GM13977 (cell line): ENCODE measurements around the gene FAT1.
"Not testable (repeated sequence)": the region's sequence is repeated elsewhere in the genome, so short reads cannot be mapped to it uniquely, and the experiment has no call there.

Source experiments
- DNase-seq: peaks from one replicate; pipeline ENCODE4 v3.0.0; 2012; ENCODE audit warnings: low spot score
- in situ Hi-C: fragments of 300-500 bp; cut with MboI; formaldehyde crosslinking; loops from one replicate; pipeline ENCODE4 v1.12.0; 2022; ENCODE audit warnings: low sequenced_read_pairs, low pct_unique_long_range_greater_than_20kb, mixed read lengths, inconsistent platforms; ENCODE audit not compliant: unreplicated experiment
- TF ChIP-seq, protein P1 (sequence below): IDR thresholded peaks from 2 replicates; pipeline ENCODE4 v1.5.1; 2012; ENCODE audit warnings: mild to moderate bottlenecking, control low read depth; ENCODE audit not compliant: insufficient read depth; ENCODE audit errors: extremely low read depth, missing control alignments

The FAT1 gene

DNA sequence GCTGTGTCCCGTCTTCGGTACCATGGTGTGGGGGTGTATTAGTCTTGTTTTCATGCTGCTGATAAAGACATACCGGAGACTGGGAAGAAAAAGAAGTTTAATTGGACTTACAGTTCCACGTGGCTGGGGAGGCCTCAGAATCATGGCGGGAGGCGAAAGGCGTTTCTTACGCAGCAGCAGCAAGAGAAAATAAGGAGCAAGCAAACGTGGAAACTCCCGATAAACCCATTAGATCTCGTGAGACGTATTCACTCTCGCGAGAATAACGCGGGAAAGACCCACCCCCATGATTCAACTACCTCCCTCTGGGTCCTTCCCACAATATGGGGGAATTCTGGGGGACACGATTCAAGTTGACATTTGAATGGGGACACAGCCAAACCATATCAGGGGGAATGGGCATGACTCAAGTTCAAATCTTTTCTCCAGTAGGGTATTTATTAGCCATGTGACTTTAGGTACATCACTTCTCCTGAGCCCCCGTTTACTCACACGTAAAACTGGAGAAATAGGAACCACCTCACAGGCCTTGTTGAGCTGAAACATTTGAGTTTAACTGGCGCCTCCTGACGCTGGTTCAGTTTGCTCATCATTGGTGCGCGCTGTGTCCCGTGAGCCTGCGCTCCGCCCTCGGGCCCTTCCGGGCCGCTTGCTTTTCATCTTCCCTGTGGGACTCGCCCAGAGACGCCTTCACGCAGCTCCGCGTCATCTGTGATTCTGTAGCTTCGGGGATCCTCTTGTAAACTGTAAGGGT is 35.5 kb upstream of the FAT1 start:
- TF ChIP-seq, protein P1, sequence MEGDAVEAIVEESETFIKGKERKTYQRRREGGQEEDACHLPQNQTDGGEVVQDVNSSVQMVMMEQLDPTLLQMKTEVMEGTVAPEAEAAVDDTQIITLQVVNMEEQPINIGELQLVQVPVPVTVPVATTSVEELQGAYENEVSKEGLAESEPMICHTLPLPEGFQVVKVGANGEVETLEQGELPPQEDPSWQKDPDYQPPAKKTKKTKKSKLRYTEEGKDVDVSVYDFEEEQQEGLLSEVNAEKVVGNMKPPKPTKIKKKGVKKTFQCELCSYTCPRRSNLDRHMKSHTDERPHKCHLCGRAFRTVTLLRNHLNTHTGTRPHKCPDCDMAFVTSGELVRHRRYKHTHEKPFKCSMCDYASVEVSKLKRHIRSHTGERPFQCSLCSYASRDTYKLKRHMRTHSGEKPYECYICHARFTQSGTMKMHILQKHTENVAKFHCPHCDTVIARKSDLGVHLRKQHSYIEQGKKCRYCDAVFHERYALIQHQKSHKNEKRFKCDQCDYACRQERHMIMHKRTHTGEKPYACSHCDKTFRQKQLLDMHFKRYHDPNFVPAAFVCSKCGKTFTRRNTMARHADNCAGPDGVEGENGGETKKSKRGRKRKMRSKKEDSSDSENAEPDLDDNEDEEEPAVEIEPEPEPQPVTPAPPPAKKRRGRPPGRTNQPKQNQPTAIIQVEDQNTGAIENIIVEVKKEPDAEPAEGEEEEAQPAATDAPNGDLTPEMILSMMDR, result no peak
- no peak for DNase-seq
- in situ Hi-C loops, result no loop called here

DNA sequence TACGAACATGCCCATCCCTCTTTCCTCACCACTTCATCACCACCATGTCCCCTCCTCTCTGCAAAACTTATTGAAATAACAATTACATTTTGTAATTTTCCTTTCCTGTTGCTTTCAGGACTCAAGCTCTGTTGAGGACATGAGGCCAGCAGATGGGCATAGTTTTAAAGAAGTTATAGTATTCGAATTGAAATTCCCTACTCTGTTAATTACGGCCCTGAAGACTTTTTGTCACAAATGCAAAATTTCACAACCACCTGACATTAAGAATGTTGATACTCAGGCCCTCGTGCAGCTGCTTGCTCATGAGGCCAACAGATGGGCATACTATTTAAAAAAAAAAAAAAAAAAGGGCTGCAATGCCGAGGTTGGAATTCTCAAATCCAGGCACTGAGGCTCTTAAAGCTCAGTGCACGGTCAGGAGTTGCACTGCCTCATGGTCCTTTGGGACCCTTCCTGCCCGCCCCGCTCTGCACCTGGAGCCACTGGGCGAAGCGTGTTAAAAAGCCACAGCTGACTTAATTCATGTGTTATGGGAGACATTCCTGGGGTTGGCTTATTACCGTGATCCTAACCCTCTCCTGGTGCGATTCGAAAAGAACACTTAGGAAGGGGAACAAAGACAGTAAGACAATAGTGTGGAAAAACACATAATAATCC is 34.2 kb upstream of the FAT1 start:
- DNase-seq, result no peak
- TF ChIP-seq, protein P1, result no peak
- in situ Hi-C loops, result no loop called here

DNA sequence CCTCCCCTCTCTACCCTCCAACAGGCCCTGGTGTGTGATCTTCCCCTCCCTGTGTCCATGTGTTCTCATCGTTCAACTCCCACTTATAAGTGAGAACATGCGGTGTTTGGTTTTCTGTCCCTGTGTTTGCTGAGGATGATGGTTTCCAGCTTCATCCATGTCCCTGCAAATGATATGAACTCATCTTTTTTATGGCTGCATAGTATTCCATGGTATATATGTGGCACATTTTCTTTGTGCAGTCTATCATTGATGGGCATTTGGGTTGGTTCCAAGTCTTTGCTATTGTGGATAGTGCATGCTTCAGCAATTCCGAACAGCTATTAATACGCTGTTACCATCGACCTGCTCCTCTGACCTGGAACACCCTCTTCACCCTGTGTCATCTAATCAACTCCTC is 32.9 kb upstream of the FAT1 start:
- in situ Hi-C loops, result not testable (repeated sequence)

DNA sequence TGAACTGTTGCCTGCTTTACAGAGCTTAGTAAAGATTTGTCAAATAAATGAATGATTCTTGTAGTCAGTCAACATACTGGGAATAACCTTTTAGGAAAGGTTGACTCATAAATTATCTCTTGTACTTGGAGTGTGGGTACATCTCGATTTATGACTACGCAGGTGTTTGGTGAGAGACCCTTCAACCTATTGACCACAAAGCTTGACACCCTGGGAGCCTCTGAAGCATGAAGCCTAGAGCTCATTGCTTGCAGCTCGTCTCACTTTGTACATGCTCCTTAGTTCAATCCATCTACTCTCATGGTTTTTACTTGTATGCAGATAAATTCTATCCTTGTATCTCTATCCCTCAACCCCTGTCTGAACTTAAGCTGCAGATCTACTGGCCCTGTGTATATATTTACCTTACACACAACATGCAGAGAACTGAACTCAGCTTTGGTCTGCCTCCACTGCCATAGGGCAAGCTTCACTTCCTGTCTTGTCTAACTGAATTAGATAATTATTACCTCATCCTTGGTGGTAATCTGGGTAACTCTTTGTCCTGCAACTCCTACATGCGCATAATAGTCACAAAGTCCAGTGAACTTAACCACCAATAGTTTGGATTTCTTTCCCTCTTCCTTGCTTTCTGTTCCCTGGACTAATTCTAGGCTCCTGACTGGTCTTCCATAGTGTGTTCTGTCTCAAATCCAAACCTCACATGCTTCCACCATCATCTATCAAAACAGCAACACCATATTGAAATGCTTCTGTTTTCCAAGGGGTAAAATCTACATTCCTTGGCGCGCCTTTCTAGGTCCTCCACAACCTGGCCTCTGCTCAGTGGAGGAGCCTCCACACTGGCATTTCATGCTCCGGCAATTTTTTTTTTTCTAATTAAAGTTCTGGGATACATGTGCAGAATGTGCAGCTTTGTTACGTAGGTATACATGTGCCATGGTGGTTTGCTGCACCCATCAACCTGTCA is 32.2 kb upstream of the FAT1 start:
- TF ChIP-seq, protein P1, result no peak
- DNase-seq, result no peak
- in situ Hi-C loops, result no loop called here

More for the DNA sequence above, 32.9 kb upstream of the FAT1 start:
- not testable (repeated sequence) for DNase-seq

DNA sequence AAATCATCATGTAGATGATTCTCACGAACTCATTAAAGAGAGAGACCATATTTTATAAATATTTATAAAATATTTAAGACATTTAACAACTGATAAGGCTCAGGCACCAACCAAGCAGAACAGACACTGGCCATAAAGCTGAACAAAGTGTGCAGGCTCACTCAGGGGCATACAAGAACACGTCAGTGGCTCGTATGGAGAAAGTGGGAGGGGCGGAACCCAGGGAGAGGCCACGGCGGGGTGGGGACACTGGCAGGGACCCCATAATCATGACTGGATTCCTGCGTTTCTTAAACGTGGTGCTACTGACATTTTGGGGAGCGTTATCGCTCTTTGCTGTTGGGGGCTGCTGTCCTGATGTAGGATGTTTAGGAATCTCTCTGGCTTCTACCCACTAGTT is 31.3 kb upstream of the FAT1 start:
- TF ChIP-seq, protein P1, result no peak
- in situ Hi-C loops, result no loop called here
- DNase-seq, result no peak

DNA sequence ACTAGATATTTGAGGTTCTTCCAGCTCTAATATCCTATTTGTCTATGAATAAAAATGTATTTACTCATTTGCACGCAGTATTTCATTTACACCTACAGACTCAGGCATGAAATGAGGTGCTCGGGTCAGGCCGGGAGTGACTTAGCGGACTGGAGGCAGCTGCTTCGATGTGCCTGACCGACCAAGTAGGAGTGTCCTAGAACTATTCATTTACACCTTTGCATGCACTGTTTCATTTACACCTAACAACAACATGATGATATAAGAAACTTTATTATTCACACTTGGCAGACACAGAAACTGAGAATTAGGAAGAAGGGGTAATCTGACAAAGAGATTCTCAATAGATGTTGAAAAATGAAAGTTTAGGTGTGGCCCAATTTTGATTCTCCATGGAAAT is 28.7 kb upstream of the FAT1 start:
- in situ Hi-C loops, result no loop called here
- DNase-seq, result no peak
- TF ChIP-seq, protein P1, result no peak
